SU-DHL-6 (cell line): ENCODE data around the gene POLE3.

Source experiments
- CTCF ChIP-seq: fragments of 200-600 bp; sonication (generic); IDR thresholded peaks from one replicate; pipeline ENCODE4 v1.5.1; 2017; ENCODE audit warnings: antibody characterized with exemption, mild to moderate bottlenecking, low read length, moderate library complexity; ENCODE audit not compliant: insufficient read depth, poor library complexity, severe bottlenecking
- EZH2phosphoT487 ChIP-seq: fragments of 200-600 bp; sonication (generic), shearing (Covaris generic); conservative IDR thresholded peaks from 2 replicates; pipeline ENCODE4 v1.6.1; 2018; ENCODE audit warnings: mild to moderate bottlenecking, antibody characterized with exemption, low read length, moderate library complexity, mixed read lengths

DNA sequence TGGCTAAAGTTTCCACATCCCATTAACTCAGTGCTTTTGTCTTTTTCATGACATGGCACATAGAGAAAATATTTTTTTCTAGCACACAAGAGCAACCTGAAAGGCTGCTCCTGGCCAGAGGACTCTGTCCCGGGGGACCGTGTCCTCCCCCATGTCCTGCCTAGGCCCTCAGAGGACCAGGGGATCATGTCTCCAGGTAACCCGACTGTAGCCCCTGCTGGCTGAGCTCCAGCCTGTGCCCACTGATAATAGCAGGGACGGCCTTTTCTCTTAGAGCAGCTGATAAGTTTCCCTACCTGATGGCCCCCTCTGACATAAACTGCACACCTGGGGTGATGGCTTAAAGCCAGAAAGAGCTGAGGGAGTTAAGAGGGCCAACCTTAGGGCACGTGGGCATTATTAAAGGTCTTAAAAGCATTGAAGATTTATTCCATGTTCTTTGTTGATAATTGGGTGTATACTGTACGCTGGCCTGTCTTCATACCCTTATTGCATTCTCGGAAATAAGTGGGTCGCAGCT, 39.6 kb downstream of the POLE3 start:
- TF ChIP-seq CTCF (no peak), EZH2phosphoT487 (no peak)
